GM12891 (cell line): ENCODE data around the gene CA10.

Source experiments
- PAX5 ChIP-seq: IDR thresholded peaks from 2 replicates; pipeline ENCODE4 v1.6.1; 2011; ENCODE audit warnings: low read length, moderate library complexity, mild to moderate bottlenecking; ENCODE audit not compliant: insufficient read depth, severe bottlenecking
- POLR2A ChIP-seq: IDR thresholded peaks from 2 replicates; pipeline ENCODE4 v1.6.1; 2011; ENCODE audit warnings: low read depth, low read length, control low read depth
- POLR2AphosphoS5 ChIP-seq: IDR thresholded peaks from 2 replicates; pipeline ENCODE4 v1.6.1; 2011; ENCODE audit warnings: low read depth, low read length, control low read depth
- POU2F2 ChIP-seq: IDR thresholded peaks from 2 replicates; pipeline ENCODE4 v1.6.1; 2011; ENCODE audit warnings: low read depth, mild to moderate bottlenecking, control low read depth, low read length, moderate library complexity
- TAF1 ChIP-seq: IDR thresholded peaks from 2 replicates; pipeline ENCODE4 v1.6.1; 2011; ENCODE audit warnings: low read depth, low read length, control low read depth

DNA sequence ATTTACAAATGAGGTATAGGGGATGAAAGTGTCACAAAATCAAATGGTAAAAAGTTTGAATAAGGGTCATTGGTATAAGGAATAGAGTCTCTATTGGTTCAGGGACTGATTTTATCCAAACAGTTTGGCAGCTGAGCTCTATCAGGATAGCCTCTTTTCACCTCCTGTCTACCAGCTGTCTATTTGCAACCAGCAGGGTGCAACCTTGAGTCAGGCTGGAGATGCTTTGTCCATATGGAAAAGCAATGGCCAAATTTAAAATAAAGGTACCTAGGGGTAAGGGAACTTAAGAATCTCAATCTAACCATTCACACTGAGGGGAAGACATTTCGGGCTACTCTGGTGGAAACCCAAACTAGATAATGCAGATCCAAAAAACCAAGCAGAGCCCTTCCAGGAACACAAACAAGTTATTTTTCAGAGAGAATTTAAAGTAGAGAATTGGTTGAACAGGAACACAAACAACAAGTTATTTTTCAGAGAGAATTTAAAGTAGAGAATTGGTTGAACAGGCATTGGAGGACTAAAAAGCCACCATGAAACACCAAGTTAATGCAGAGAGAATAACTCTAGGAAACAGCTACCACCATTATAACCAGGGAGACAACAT, 12.6 kb upstream of the CA10 start:
- TF ChIP-seq POLR2A (no peak), POLR2AphosphoS5 (no peak), TAF1 (no peak), POU2F2 (no peak), PAX5 (no peak)
